Activated CD4-positive, alpha-beta memory T cell treated with anti-CD3 and anti-CD28 coated beads, Interleukin-2, amount 10 ng/mL, durations not matched to agents 7 days and 5 days (primary cell): ENCODE results near the gene OLFML3. TPM values are rescaled to one million over a fixed set of nuclear protein-coding genes. Genes with fewer than 3 reads are reported as not detected.
"Not testable (repeated sequence)": the region's sequence is repeated elsewhere in the genome, so short reads cannot be mapped to it uniquely, and the experiment has no call there.

Source experiments
- CTCF ChIA-PET: fragments of 350-600 bp; sonication (Branson Sonifier 250); formaldehyde crosslinking; loops from one replicate; lab custom pipeline; 2021; ENCODE audit warnings: antibody characterized with exemption, inconsistent platforms; lab: Charles Lee
- POLR2A ChIA-PET: fragments of 350-600 bp; sonication (Branson Sonifier 250); formaldehyde crosslinking; loops from one replicate; lab custom pipeline; 2021; ENCODE audit warnings: antibody characterized with exemption; lab: Charles Lee
- DNase-seq: peaks from one replicate; pipeline ENCODE4 v3.0.0-alpha.2; 2020
- H3K27ac Mint-ChIP-seq: one replicate; pipeline ENCODE4 v1.8.0; 2021; ENCODE audit warnings: mild to moderate bottlenecking, mixed read lengths
- H3K27me3 Mint-ChIP-seq: one replicate; pipeline ENCODE4 v1.8.0; 2021; ENCODE audit warnings: mixed read lengths
- H3K36me3 Mint-ChIP-seq: one replicate; pipeline ENCODE4 v1.8.0; 2021; ENCODE audit warnings: low read depth, mixed read lengths
- H3K4me1 Mint-ChIP-seq: one replicate; pipeline ENCODE4 v1.8.0; 2021; ENCODE audit warnings: mixed read lengths
- H3K4me3 Mint-ChIP-seq: one replicate; pipeline ENCODE4 v1.8.0; 2021; ENCODE audit warnings: mild to moderate bottlenecking, mixed read lengths
- H3K9me3 Mint-ChIP-seq: one replicate; pipeline ENCODE4 v1.8.0; 2021; ENCODE audit warnings: mixed read lengths
- total RNA-seq, 2 experiments: library from RNA; stranded (reverse); gene quantifications; one replicate each; pipeline ENCODE4 v1.2.3, GENCODE V29; 2021

OLFML3 gene
- total RNA-seq, 2 experiments from 2014 or later = 0.20 to 0.45 TPM

DNA sequence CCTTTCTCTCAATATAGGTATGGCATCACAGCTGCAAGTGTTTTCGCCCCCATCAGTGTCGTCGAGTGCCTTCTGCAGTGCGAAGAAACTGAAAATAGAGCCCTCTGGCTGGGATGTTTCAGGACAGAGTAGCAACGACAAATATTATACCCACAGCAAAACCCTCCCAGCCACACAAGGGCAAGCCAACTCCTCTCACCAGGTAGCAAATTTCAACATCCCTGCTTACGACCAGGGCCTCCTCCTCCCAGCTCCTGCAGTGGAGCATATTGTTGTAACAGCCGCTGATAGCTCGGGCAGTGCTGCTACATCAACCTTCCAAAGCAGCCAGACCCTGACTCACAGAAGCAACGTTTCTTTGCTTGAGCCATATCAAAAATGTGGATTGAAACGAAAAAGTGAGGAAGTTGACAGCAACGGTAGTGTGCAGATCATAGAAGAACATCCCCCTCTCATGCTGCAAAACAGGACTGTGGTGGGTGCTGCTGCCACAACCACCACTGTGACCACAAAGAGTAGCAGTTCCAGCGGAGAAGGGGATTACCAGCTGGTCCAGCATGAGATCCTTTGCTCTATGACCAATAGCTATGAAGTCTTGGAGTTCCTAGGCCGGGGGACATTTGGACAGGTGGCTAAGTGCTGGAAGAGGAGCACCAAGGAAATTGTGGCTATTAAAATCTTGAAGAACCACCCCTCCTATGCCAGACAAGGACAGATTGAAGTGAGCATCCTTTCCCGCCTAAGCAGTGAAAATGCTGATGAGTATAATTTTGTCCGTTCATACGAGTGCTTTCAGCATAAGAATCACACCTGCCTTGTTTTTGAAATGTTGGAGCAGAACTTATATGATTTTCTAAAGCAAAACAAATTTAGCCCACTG lies 38.7 kb upstream of the OLFML3 start:
- H3K4me3 Mint-ChIP-seq = peak overlapping the region; percentile 39
- peaks cover 63% of the 10 kb centered on the region for H3K36me3 Mint-ChIP-seq
- peak overlapping the region; percentile 79 for H3K27ac Mint-ChIP-seq
- CTCF ChIA-PET = interaction anchor here (0.6 to 2.6 kb wide), 5 partner anchors 8 to 342 kb away, joined by 3 to 9 read pairs (median 4); no protein-coding TSS in a partner anchor
- no peaks in the 10 kb centered on the region for H3K27me3 Mint-ChIP-seq
- peak; percentile 54 for DNase-seq
- H3K9me3 Mint-ChIP-seq = peaks cover 3% of the 10 kb centered on the region
- H3K4me1 Mint-ChIP-seq = peaks cover 67% of the 10 kb centered on the region
- POLR2A ChIA-PET = interaction anchor here (0.7 to 4.0 kb wide), 6 partner anchors 11 to 818 kb away, joined by 3 to 55 read pairs (median 3); partner anchors contain the start of gene HIPK1

DNA sequence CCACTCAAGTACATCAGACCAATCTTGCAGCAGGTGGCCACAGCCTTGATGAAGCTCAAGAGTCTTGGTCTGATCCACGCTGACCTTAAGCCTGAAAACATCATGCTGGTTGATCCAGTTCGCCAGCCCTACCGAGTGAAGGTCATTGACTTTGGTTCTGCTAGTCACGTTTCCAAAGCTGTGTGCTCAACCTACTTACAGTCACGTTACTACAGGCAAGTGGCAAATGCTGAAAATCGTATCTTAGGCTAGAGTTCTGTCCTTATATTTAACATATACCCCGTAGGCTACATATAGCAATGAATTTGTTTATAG lies 38.1 kb upstream of the OLFML3 start:
- H3K27ac Mint-ChIP-seq = peak overlapping the region; percentile 79
- CTCF ChIA-PET = interaction anchor here (1.0 kb wide), 1 partner anchor 341 kb away, joined by 4 read pairs; no protein-coding TSS in a partner anchor
- H3K4me1 Mint-ChIP-seq = peaks cover 66% of the 10 kb centered on the region
- peaks cover 3% of the 10 kb centered on the region for H3K9me3 Mint-ChIP-seq
- H3K27me3 Mint-ChIP-seq = no peaks in the 10 kb centered on the region
- no peak overlapping the region for H3K4me3 Mint-ChIP-seq
- POLR2A ChIA-PET = interaction anchor here (1.3 to 4.0 kb wide), 4 partner anchors 11 to 71 kb away, joined by 3 to 55 read pairs (median 6); partner anchors contain the start of gene HIPK1
- no peak for DNase-seq
- H3K36me3 Mint-ChIP-seq = peaks cover 62% of the 10 kb centered on the region

DNA sequence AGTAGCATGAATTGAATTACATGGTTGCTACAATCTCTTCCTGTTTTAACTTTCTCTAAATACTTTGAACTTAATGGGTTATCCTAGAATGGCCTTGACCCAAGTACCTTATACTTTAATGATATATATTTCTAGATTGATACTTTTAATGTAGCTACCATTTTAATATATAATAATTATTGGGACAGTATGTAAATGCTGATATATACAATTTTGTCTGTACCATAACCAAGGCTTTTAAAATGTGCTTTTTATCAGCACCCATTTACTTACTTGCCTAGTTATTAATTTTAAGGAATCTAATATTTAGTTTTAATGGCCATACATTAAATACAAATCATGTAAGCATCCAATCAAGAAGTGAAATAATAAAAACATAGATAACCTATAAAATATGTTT lies 36.7 kb upstream of the OLFML3 start:
- ChIA-PET POLR2A (interaction anchor here (0.7 to 1.3 kb wide), 2 partner anchors 8 to 12 kb away, joined by 3 to 4 read pairs; no protein-coding TSS in a partner anchor), CTCF (interaction anchor here (0.8 kb wide), 1 partner anchor 12 kb away, joined by 3 read pairs; no protein-coding TSS in a partner anchor)
- no peak overlapping the region for H3K4me3 Mint-ChIP-seq

DNA sequence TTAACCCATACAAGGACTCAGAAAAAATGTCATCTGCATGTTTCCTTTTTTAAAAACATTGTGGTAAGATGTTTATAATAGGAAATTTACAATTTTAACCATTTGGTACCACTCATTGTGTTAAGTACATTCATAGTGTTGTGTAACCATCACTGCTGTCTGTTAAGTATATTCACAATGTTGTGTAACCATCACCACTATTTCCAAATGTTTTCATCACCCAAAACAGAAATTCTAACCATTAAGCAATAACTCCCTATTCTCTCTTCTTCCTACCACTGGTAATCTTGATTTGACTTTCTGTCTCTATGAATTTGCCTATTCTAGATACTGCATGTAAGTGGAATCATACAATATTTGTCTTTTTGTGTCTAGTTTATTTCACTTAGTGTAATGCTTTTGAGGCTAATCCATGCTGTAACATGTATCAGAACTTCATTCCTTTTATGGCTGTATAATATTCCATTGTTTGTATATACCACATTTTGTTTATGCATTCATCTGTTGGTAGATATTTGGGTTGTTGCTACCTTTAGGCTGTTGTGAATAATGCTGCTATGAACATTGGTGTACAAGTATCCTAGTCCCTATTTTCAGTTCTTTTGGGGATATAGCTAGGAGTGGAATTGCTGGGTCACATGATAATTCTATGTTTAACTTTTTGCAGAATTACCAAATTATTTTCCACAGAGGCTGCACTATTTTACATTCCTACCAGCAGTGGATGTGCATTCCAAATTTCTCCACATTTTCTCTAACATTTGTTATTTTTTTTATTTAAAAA lies 36.1 kb upstream of the OLFML3 start:
- H3K4me3 Mint-ChIP-seq = no peak overlapping the region
- POLR2A ChIA-PET = interaction anchor here (0.7 to 1.3 kb wide), 4 partner anchors 9 to 818 kb away, joined by 3 to 4 read pairs (median 3); partner anchors contain the start of gene HIPK1
- peaks cover 3% of the 10 kb centered on the region for H3K9me3 Mint-ChIP-seq

More for the DNA sequence above, 36.7 kb upstream of the OLFML3 start:
- H3K9me3 Mint-ChIP-seq = peaks cover 3% of the 10 kb centered on the region
- H3K36me3 Mint-ChIP-seq = peaks cover 56% of the 10 kb centered on the region
- H3K27ac Mint-ChIP-seq = no peak overlapping the region
- H3K27me3 Mint-ChIP-seq = no peaks in the 10 kb centered on the region
- H3K4me1 Mint-ChIP-seq = peaks cover 68% of the 10 kb centered on the region
- no peak for DNase-seq

DNA sequence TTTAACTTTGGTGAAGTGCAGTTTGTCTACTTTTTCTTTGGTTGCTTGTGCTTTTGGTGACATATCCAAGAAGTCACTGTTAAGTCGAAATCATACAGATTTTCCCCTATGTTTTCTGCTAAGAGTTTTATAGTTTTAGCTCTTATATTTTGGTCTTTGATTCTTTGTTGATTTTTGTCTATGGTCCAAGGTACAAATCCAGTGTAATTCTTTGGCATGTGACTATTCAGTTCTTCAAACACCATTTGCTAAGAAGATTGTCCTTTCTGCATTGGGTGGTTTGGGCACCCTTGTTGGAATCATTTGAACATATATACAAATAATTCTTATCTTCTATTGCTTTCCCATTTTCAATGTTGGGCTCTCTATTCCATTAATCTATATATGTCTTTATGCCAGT lies 33.9 kb upstream of the OLFML3 start:
- POLR2A ChIA-PET = interaction anchor here (0.9 to 3.0 kb wide), 3 partner anchors 14 to 133 kb away, joined by 4 to 62 read pairs (median 23); partner anchors contain the start of genes AP4B1, DCLRE1B, HIPK1 and RSBN1
- no peak overlapping the region for H3K27ac Mint-ChIP-seq
- CTCF ChIA-PET = interaction anchor here (2.4 kb wide), 1 partner anchor 15 kb away, joined by 19 read pairs; the partner anchor contains the start of gene HIPK1
- H3K27me3 Mint-ChIP-seq = no peaks in the 10 kb centered on the region
- H3K9me3 Mint-ChIP-seq = peaks cover 3% of the 10 kb centered on the region
- H3K4me1 Mint-ChIP-seq = peaks cover 60% of the 10 kb centered on the region
- DNase-seq = no peak
- peaks cover 57% of the 10 kb centered on the region for H3K36me3 Mint-ChIP-seq
- no peak overlapping the region for H3K4me3 Mint-ChIP-seq

More for the DNA sequence above, 36.1 kb upstream of the OLFML3 start:
- no peak for DNase-seq
- Mint-ChIP-seq H3K4me1 (peaks cover 68% of the 10 kb centered on the region), H3K27ac (no peak overlapping the region), H3K36me3 (peaks cover 51% of the 10 kb centered on the region), H3K27me3 (no peaks in the 10 kb centered on the region)
- CTCF ChIA-PET = interaction anchor here (0.8 kb wide), 1 partner anchor 13 kb away, joined by 3 read pairs; no protein-coding TSS in a partner anchor

DNA sequence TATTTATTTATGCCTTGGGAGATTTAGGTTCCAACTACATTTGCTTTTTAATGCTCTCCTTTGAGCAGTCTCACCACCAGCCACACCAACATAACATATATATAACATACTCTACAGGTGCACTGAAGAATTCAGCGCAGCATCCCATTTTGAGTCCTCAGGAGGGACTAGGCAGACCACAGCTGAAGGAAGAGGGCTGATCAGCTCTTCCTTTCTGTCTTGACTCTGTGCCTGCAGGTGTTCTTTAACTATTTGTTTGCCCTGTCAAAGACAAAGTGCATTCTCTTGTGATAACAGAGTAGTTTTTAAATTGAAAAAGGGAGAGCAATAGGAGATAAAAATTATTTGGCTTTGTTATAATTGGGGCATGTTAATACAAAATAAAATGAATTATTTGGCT lies 33.2 kb upstream of the OLFML3 start:
- no peak for DNase-seq
- H3K27me3 Mint-ChIP-seq = no peaks in the 10 kb centered on the region
- peaks cover 52% of the 10 kb centered on the region for H3K4me1 Mint-ChIP-seq
- no peak overlapping the region for H3K4me3 Mint-ChIP-seq
- peaks cover 56% of the 10 kb centered on the region for H3K36me3 Mint-ChIP-seq
- H3K9me3 Mint-ChIP-seq = peaks cover 3% of the 10 kb centered on the region
- ChIA-PET POLR2A (interaction anchor here (0.8 to 3.0 kb wide), 8 partner anchors 8 to 134 kb away, joined by 3 to 62 read pairs (median 4); partner anchors contain the start of genes AP4B1, DCLRE1B, HIPK1 and RSBN1), CTCF (interaction anchor here (1.0 to 2.4 kb wide), 7 partner anchors 8 to 32 kb away, joined by 3 to 19 read pairs (median 4); partner anchors contain the start of gene HIPK1)
- peak overlapping the region; percentile 44 for H3K27ac Mint-ChIP-seq

DNA sequence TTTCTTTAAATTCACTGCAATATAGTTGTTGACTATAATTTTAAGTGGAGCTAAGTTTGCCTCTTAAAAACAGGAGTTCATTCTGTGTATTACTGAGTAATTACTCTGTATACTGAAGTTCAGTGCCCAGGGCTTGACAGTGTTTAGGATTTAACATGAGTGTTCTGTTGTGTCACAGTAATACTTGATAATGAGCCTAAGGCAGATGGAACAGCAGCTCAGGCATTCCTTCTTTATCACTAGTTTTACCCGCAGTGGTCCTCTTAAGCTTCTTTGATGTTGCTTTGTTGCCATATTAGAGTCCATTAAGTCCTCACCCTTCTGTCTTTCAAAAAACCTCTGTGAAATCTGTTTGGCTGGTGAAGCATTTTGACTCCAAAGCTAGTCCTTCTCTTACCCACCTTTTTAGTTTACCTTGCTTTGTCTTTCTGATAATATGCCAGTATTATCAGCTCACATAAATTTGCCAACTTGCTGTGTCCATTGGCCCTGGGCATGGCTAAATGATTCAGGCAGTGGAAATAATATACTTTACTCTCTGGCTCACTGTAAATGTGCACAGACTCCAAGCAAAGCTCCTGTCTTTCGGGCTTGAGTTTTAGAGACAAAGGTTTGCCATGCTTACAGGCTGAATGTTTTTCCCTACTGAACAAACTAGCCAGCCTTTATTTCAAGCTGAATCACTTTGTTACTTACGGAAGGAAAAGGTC lies 32.4 kb upstream of the OLFML3 start:
- Mint-ChIP-seq H3K4me3 (peak overlapping the region; percentile 6), H3K27ac (peak overlapping the region; percentile 71), H3K36me3 (peaks cover 55% of the 10 kb centered on the region), H3K27me3 (no peaks in the 10 kb centered on the region), H3K9me3 (peaks cover 3% of the 10 kb centered on the region), H3K4me1 (peaks cover 51% of the 10 kb centered on the region)
- ChIA-PET POLR2A (interaction anchor here (0.7 to 3.0 kb wide), 12 partner anchors 8 to 395 kb away, joined by 3 to 62 read pairs (median 3); partner anchors contain the start of genes AP4B1, DCLRE1B, HIPK1 and RSBN1), CTCF (interaction anchor here (0.6 to 2.4 kb wide), 11 partner anchors 8 to 206 kb away, joined by 3 to 19 read pairs (median 4); partner anchors contain the start of gene HIPK1)
- DNase-seq = no peak

DNA sequence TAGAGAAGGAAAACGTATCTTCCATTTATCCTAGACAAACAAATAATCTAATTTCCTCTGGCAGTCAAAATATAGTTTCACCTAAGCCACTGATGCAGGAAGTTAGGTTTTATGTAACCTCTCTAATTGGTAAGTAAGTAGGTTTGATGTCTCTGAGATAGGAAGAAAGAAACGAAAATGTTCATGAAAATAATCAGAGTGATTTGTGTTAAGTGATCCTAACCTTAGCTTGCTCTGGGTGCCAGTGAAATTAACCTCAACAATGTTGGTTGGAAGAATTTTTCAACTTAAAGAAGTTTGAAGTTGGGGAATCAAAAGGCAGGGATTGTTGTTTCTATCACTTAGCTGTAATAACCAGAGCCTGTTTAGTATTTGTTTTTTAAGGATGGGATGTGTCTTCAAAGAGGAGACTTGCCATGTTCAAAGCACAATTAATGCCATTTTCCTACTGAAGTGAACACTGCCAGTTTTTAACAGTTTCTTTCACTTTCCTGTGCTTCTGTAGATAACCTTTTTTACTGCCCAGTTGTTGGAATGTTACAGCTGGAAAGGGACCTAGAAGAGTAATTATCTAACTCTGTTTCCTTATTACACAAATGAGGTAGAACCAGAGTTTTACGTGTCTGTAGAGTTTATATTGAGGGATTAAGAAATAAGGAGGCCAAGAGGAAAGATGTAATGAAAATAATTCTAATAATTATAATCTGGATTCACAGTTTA lies 31.7 kb upstream of the OLFML3 start:
- peak overlapping the region; percentile 6 for H3K4me3 Mint-ChIP-seq
- ChIA-PET CTCF (interaction anchor here (0.6 to 2.4 kb wide), 11 partner anchors 9 to 206 kb away, joined by 3 to 19 read pairs (median 5); partner anchors contain the start of gene HIPK1), POLR2A (interaction anchor here (0.6 to 3.0 kb wide), 10 partner anchors 9 to 394 kb away, joined by 3 to 62 read pairs (median 3); partner anchors contain the start of genes AP4B1, DCLRE1B, HIPK1 and RSBN1)
- H3K9me3 Mint-ChIP-seq = peaks cover 3% of the 10 kb centered on the region
- peaks cover 49% of the 10 kb centered on the region for H3K4me1 Mint-ChIP-seq
- H3K36me3 Mint-ChIP-seq = peaks cover 51% of the 10 kb centered on the region
- no peaks in the 10 kb centered on the region for H3K27me3 Mint-ChIP-seq
- H3K27ac Mint-ChIP-seq = peak overlapping the region; percentile 71
- no peak for DNase-seq

DNA sequence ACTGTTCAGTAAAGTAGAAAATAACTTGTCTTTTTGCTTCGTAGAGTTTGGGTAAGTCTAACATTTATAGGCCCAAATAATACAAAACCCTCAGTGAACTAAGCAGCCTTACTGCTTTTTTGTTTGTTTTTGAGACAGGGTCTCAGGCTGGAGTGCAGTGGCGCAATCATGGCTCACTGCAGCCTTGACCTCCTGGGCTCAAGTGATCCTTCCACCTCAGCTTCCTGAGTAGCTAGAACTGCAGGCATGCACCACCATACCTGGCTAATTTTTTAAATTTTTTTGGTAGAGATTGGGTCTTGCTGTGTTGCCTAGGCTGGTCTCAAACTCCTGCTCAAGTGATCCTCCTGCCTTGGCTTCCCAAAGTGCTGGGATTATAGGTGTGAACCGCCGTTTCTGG lies 31.1 kb upstream of the OLFML3 start:
- H3K27ac Mint-ChIP-seq = peak overlapping the region; percentile 18
- H3K36me3 Mint-ChIP-seq = peaks cover 51% of the 10 kb centered on the region
- POLR2A ChIA-PET = interaction anchor here (0.6 to 3.0 kb wide), 5 partner anchors 10 to 393 kb away, joined by 3 to 62 read pairs (median 3); partner anchors contain the start of gene HIPK1
- H3K4me3 Mint-ChIP-seq, H3K9me3 Mint-ChIP-seq, H3K27me3 Mint-ChIP-seq, DNase-seq: not testable (repeated sequence)
- H3K4me1 Mint-ChIP-seq = peaks cover 49% of the 10 kb centered on the region
- CTCF ChIA-PET = interaction anchor here (0.7 to 2.1 kb wide), 12 partner anchors 8 to 112 kb away, joined by 3 to 9 read pairs (median 4); no protein-coding TSS in a partner anchor

DNA sequence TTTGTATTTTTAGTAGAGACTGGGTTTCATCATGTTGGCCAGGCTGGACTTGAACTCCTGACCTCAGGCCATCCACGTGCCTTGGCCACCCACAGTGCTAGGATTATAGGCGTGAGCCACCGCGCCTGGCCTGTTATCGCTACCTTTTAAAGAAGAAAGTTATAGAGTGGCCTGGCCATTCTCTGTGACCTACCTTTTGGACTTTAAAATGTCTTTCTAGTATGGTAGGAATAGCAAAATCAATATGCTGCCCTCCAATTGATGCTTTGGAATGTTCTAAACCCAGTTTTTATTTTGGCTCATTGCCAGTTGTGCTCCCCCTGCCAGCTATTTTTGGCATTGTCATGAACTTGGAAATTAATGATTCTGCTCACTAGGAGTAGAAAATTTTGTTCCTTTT lies 30.3 kb upstream of the OLFML3 start:
- no peak overlapping the region for H3K27ac Mint-ChIP-seq
- H3K4me3 Mint-ChIP-seq = no peak overlapping the region
- no peak for DNase-seq
- no peaks in the 10 kb centered on the region for H3K9me3 Mint-ChIP-seq
- ChIA-PET CTCF (interaction anchor here (0.7 to 2.1 kb wide), 13 partner anchors 9 to 412 kb away, joined by 3 to 5 read pairs (median 3); partner anchors contain the start of gene AP4B1), POLR2A (interaction anchor here (0.9 to 1.2 kb wide), 2 partner anchors 17 to 18 kb away, joined by 3 to 4 read pairs; no protein-coding TSS in a partner anchor)
- H3K27me3 Mint-ChIP-seq = no peaks in the 10 kb centered on the region
- peaks cover 48% of the 10 kb centered on the region for H3K4me1 Mint-ChIP-seq
- H3K36me3 Mint-ChIP-seq = peaks cover 51% of the 10 kb centered on the region
